GM20000 (cell line): ENCODE data around the gene PPP3CB.

Experiments
- DNase-seq: peaks from one replicate; pipeline ENCODE4 v3.0.0; 2012; ENCODE audit warnings: low spot score
- CTCF ChIP-seq: IDR thresholded peaks from 2 replicates; pipeline ENCODE4 v1.5.1; 2012; ENCODE audit warnings: mild to moderate bottlenecking, control low read depth; ENCODE audit errors: extremely low read depth, missing control alignments

The PPP3CB gene

GRCh38 chr10:73519336-73519735 lies 23.5 kb upstream of the PPP3CB start:
- DNase-seq, result no peak

DNA sequence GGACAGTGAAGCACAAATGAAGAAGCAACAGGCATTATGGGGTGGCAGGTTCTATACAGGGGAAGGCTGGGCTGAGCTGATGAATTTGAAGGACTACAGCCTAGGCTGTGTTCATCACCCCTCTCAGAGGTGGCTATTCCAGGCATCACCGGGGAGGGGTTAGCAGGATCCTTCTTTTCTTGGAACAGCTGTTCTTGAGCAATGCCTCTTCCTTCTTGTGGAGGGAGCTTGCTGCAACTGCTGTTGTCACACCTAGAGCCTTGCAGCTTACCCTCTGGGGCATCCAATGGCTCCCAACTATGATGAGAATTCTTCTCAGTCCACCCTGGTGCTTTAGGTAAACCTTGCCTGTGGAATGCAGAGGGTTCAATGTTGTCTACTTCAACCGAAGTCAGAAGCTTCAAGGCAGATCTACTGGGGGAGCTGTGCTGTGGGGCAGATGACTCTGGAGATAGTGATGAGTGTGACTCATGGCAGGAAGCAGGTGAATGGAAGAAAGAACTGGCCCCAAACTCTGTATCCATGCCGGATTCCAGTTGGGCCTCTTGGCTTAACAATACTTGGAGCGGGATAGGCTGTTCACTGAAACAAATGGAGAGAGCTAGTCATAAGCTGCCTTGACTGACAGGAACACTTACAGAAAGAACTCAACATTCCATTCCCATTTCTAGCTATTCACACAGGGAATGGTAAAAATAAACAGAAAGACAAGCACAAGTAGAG lies 21.5 kb upstream of the PPP3CB start:
- DNase-seq, result no peak
- TF ChIP-seq CTCF, result no peak

More at GRCh38 chr10:73519336-73519735, 23.5 kb upstream of the PPP3CB start:
- TF ChIP-seq CTCF, result no peak

DNA sequence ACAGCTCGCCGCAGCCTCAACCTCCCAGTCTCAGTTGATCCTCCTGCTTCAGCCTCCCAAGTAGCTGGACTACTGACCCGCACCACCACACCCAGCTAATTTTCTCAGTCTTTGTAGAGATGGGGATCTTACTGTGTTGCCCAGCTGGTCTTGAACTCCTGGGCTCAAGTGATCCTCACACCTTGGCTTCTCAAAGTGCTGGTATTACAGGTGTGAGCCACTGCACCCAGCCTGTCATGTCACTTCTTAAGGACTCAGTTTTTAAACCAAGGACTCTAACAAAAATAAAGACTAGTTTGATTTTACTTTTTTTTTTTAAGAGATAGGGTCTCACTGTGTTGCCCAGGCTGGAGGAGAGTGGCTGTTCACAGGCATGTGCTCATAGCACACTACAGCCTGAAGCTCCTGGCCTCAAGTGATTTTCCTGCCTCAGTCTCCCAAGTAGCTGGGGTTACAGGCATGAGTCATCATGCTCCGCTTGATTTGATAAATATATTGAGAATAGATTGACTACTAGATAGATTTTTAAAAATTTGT lies 16.5 kb upstream of the PPP3CB start:
- no peak for TF ChIP-seq CTCF
- no peak for DNase-seq

GRCh38 chr10:73509695-73510094 lies 13.9 kb upstream of the PPP3CB start:
- TF ChIP-seq CTCF, result no peak
- no peak for DNase-seq

DNA sequence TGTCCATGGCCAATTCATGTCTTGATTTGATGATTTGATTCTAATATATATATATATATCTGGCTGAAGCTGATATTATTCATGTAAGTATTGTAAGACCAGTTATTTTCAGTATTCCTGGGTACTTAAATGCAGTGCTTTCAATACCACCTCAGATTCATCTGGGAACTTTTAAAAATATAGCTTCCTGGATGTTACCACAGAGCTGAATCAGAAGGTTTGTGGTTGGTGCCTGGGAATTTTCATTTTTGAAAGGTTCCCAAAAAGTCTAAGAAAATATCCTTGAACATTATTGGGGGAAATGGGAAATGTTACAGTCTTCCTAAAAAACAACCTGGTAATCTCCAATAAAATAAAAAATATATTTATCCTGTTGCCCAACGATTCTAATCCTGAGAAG lies 10.7 kb upstream of the PPP3CB start:
- DNase-seq, result no peak
- TF ChIP-seq CTCF, result no peak

DNA sequence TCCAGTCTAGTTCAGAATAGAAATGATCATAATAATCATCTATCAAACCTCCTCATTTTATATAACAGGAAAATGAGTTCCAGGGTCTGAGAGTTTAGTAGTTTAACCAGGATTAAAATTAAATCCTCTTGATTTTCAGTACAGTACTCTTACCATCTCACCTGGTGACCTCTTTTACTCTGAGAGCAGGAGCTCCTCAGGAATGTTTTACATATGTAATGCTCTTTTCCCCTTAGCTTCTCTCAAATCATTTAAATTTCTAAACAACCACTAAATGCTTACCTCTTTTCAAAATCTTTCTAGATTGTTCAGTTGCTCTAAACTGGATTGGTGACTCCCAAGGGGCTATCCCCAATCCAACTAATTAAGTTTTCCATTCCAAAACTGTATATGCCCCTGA lies 10.2 kb upstream of the PPP3CB start:
- no peak for TF ChIP-seq CTCF
- no peak for DNase-seq

- DNase-seq, result no peak
- no peak for TF ChIP-seq CTCF
Measured at GRCh38 chr10:73503037-73503436, 7.2 kb upstream of the PPP3CB start.
